Myocyte (in vitro differentiated cells): ENCODE data around the gene ARMH1. TPM values are rescaled to one million over a fixed set of nuclear protein-coding genes. Genes with fewer than 3 reads are reported as not detected.
"Not testable (repeated sequence)": the region's sequence is repeated elsewhere in the genome, so short reads cannot be mapped to it uniquely, and the experiment has no call there.

Experiments used
- DNase-seq: peaks from one replicate; pipeline ENCODE4 v3.0.0-alpha.2; 2012; ENCODE audit warnings: low read depth
- total RNA-seq: library from RNA; depleted of rRNA; stranded (reverse); fragments of >200 nt; gene quantifications from 2 replicates; pipeline ENCODE4 v1.2.3, GENCODE V29; 2014

Gene ARMH1
- total RNA-seq, 1 donor from 2014 or later = 7.0 TPM

GRCh38 chr1:44666719-44667118 lies 7.8 kb upstream of the ARMH1 start:
- DNase-seq = not testable (repeated sequence)

DNA sequence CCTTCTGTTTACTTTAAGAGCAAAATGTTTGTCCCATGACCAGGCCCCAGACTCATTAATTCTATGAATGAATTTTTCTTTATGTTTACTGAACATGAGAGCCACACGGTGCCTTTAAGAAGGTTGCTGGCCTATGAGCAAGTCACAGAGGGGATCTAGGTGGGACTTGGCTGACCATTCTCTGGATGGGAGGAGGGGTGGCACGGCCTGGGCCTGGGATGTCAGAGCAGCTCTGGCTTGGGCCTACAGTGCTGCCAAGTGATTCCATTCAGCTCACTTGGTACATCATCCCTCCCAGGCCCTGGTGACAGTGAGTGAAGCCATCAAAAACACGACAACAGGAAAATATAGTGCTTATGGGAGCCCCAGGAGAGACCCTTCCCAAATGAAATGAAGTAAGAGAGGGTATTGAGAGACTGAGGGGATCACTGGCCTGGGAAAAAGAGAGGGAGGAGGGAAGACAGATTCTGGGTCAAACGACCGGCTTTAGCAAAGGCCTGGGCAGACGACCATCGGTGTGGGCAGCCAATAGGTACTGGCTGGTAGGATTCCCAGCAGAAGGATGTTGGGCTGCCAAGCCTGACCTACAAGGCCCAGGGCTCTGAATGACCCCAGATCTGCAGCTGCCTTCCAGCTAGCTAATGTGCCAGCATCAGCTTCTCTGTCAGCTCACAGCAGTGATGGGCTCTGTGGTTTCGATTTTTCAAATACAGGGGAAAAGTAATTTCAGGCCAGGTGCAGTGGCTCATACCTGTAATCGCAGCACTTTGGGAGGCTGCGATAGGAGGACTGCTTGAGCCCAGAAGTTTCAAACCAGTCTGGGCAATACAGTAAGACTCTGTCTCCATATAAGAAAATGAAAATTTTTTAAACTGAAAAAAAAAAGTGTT lies 3.5 kb upstream of the ARMH1 start:
- no peak for DNase-seq

DNA sequence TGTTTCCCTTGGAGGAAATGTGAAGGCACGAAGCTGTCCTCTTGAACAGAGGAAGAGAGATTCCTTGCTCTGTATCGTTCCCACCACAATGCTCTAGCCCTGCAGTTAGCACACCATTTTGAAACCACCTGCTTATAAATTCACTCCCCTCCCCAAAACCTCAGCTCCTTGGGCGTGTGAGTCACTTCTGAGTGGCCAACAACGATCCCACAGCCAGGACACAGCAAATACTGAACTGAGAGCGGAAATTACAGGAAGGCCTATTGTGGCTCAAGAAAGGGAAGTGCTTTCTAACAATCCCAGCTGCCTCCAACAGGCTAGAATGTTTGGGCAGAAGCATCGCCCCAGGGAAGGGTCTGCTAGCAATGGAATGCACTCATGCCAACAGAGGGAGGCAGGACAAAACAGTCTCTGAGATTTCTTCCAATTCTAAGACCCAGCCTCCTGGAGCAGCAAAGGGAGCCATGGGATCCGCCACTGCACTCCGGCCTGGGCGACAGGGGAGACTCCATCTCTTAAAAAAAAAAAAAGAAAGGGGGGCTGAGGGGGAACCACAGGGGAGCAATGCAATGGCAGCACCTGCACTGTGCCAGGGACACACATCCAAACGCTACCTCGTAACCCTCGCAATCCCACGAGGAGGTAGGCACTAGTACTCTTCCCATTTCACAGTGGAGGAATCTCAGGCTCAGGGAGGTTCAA lies 2.1 kb upstream of the ARMH1 start:
- peak; percentile 96 for DNase-seq

GRCh38 chr1:44672961-44673674 lies 1.4 kb upstream of the ARMH1 start:
- DNase-seq = peak; percentile 71

DNA sequence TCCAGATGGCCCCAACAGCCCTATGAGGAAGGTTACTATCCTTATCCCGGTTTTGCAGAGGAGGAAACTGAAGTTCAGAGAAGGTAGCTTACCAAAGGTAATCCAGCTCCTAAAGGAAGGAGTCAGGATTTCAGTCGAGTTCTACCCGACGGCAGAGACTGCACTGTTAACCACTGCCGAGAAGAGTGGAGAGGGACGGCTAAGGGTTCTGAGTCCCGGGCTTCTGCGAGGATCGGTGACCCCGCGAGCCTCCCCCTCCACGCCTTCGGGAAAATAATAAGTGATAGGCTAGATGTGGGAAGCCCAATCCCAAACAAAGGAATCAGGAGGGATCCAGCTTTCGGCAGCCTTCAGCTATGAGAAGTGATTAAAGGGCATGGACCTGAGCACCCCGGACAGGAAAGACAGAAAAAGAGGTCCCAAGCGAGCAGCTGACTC lies 820 bp upstream of the ARMH1 start:
- no peak for DNase-seq

DNA sequence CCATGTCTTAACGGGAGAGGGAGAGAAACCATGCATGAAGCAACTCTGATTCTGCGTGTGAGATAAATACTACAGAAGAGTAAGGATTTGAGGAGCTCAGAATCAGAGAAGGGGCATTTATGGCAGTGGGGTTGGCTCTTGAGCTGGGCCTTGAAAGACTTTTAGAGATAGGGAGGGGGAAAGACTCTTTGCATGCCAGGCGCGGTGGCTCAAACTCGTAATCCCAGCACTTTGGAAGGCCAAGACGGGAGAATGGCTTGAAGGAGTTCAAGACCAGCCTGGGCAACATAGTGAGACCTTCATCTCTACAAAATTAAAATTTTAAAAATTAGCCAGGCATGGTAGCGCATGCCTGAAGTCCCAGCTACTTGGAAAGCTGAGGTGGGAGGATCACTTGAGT lies 672 bp downstream of the ARMH1 start:
- no peak for DNase-seq

DNA sequence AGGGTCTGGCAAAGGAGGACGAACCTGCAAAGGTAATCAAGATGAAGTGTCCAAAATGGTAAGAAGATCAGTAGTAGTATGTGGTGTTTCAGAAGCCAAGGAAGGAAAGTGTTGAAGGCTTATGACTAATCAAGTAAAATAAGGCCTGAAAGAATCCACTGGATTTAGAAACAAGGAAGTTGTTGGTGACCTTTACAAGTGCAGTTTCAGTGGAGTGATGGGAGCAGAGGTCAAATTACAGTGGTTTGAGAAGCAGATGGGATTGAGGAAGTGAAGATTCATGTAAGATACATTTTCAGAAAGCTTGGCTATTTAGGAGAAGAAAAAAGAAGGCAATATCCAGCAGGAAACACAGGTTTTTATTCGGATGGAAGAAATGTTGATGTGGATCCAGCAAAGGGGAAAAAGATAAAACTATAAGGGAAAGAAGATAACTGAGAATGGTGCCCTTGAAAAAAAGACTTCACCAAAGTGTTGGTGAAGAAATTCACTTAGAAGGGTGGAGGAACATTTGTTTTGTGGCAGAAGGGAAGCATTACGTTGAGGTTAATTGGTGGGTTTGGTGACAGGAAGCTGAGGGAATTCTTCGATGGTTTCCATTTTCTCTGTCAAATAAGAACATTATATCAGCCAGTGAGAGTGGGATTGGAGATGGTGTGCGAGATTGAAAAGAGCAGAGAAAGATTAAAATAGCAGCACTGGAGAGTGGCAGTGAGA lies 2.1 kb downstream of the ARMH1 start:
- peak; percentile 89 for DNase-seq

- peak; percentile 78 for DNase-seq
Measured at GRCh38 chr1:44677201-44677766, 2.8 kb downstream of the ARMH1 start.

- no peak for DNase-seq
Measured at GRCh38 chr1:44678120-44678519, 3.6 kb downstream of the ARMH1 start.

DNA sequence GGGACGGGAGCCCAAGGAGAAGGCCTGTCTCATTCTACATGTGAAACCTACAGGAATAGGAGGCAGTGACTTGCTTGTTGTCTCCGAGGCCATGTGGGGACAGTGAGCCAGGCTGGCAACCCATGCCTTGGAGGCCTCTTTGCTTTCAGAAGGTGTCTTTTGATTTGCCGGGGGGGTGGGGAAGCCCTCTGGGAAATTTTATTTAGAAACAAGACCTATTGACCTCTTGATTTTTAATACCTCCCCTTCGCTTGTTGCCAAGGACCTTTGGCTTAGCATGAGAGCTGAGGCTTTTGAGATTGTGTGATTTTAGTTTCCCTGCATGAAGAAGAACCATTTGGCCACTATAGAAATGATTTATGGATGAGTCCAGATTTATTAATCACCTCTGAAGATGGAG lies 4.1 kb downstream of the ARMH1 start:
- no peak for DNase-seq

DNA sequence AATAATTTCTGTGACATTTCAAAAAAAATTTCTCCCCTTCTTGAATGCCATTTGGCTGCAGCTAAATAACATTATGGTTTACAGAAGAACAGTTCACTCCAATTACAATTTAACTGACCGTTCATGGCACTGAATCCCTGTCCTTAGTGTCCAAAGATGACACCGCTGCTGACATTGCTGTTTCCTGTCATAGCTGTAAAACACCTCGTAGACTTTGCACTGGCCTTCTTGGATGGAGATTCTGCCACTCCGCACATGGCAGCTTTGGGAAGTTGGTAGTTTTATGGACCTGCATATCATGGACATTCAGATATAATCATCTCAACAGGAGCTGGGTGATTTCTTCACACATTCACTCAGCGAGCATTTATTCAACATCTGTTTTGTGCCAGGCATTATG lies 5.0 kb downstream of the ARMH1 start:
- DNase-seq = no peak

GRCh38 chr1:44681905-44682882 lies 7.7 kb downstream of the ARMH1 start:
- DNase-seq = peak; percentile 37

- DNase-seq = no peak
Measured at GRCh38 chr1:44682883-44683265, 8.4 kb downstream of the ARMH1 start.

DNA sequence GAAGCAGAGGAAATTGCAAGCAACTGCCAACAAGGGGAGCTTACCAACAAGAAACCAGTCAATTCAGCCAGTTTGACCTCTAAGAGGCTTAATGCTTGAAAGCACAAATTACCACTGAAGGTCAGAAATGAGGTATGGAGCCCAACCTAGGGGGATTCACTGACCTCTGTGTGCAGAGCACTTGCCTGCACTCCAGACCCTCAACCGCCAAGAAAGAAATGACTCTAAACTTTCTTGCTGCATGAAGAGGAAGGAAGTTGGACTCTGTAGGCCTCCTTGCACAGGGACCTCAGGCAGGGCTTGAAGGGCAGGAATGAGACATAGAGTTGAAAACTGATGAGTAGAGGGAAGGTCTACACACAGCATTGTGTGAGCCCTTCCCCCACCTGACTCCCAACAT lies 10.0 kb downstream of the ARMH1 start:
- DNase-seq = no peak

- DNase-seq = no peak
Measured at GRCh38 chr1:44685218-44685617, 10.7 kb downstream of the ARMH1 start.

GRCh38 chr1:44685881-44686280 lies 11.4 kb downstream of the ARMH1 start:
- no peak for DNase-seq

- no peak for DNase-seq
Measured at GRCh38 chr1:44688760-44689446, 14.4 kb downstream of the ARMH1 start.

GRCh38 chr1:44689447-44689765 lies 14.9 kb downstream of the ARMH1 start:
- no peak for DNase-seq

DNA sequence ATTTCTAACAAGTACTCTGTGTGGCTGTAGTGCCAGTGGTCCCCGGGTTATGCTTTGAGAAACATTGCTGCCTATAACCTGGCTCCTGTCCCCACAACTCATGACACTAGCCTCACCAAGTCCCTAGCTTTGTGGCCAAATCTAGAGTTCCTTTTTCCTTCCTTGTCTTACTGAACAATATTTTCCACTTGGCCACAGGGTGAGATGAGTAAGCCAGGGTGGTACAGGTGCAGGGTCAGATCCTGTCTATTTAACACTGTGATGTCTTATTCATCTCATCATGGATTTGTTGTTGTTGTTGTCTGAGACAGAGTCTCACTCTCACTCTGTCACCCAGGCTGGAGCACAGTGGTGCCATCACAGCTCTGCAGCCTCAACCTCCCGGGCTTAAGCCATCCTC lies 18.6 kb downstream of the ARMH1 start:
- no peak for DNase-seq
